HEK293 (cell line): Measurements from ENCODE around the gene HPS4.

Source experiments
- CTCF ChIA-PET: fragments of 350-600 bp; formaldehyde crosslinking; extraction: SDS; loops from one replicate; lab custom pipeline; 2021; ENCODE audit warnings: antibody characterized with exemption; lab: Yijun Ruan, JAX
- POLR2A ChIA-PET: fragments of 300-600 bp; formaldehyde crosslinking; extraction: SDS; loops from one replicate; lab custom pipeline; 2020; ENCODE audit warnings: antibody characterized with exemption, inconsistent platforms; lab: Yijun Ruan, JAX
- H3K27ac ChIP-seq: fragments of 200-500 bp; sonication (Bioruptor generic); 2 replicates; pipeline ENCODE4 v1.5.1; 2014; ENCODE audit warnings: low read depth, low read length, control low read depth, inconsistent platforms; ENCODE audit errors: extremely low read depth
- H3K36me3 ChIP-seq, 2 experiments: fragments of 200-500 bp in 1 of 2; sonication (Bioruptor generic) in 1 of 2; 1 replicate in 1 of 2; 2 replicates in 1 of 2; pipeline ENCODE4 v1.5.1; 2014 to 2017; ENCODE audit warnings: inconsistent platforms in 2 of 2, low read length in 2 of 2; ENCODE audit not compliant: control insufficient read depth in 2 of 2, insufficient read depth in 1 of 2
- H3K4me1 ChIP-seq: fragments of 200-500 bp; sonication (Bioruptor generic); 2 replicates; pipeline ENCODE4 v1.5.1; 2014; ENCODE audit warnings: mild to moderate bottlenecking, low read length, inconsistent platforms; ENCODE audit not compliant: control insufficient read depth, insufficient read depth
- H3K4me3 ChIP-seq: 2 replicates; pipeline ENCODE4 v1.5.1; 2011; ENCODE audit warnings: low read depth, mild to moderate bottlenecking, control low read depth, low read length, moderate library complexity
- H3K9me3 ChIP-seq: fragments of 200-500 bp; sonication (Bioruptor generic); 2 replicates; pipeline ENCODE4 v1.5.1; 2014; ENCODE audit warnings: low read depth, low read length, inconsistent platforms; ENCODE audit not compliant: control insufficient read depth, insufficient read depth
- KLF16 ChIP-seq: fragments of 450-650 bp; formaldehyde crosslinking; IDR thresholded peaks from 2 replicates; pipeline ENCODE4 v1.5.1; 2017; ENCODE audit warnings: missing biosample characterization, missing genetic modification characterization
- MYNN ChIP-seq: fragments of 450-650 bp; formaldehyde crosslinking; IDR thresholded peaks from 2 replicates; pipeline ENCODE4 v1.5.1; 2016; ENCODE audit warnings: missing biosample characterization, missing genetic modification characterization, borderline replicate concordance
- ZBTB10 ChIP-seq: fragments of 450-650 bp; formaldehyde crosslinking; IDR thresholded peaks from 2 replicates; pipeline ENCODE4 v1.5.1; 2016; ENCODE audit warnings: missing biosample characterization, missing genetic modification characterization
- ZIC2 ChIP-seq: fragments of 450-650 bp; formaldehyde crosslinking; IDR thresholded peaks from 2 replicates; pipeline ENCODE4 v1.5.1; 2016; ENCODE audit warnings: missing biosample characterization, missing genetic modification characterization
- ZNF121 ChIP-seq: fragments of 450-650 bp; formaldehyde crosslinking; IDR thresholded peaks from 2 replicates; pipeline ENCODE4 v1.5.1; 2016; ENCODE audit warnings: missing biosample characterization, missing genetic modification characterization
- ZNF133 ChIP-seq: fragments of 450-650 bp; formaldehyde crosslinking; IDR thresholded peaks from 2 replicates; pipeline ENCODE4 v1.5.1; 2016; ENCODE audit warnings: missing biosample characterization, missing genetic modification characterization
- ZNF169 ChIP-seq: fragments of 450-650 bp; formaldehyde crosslinking; IDR thresholded peaks from 2 replicates; pipeline ENCODE4 v1.5.1; 2016; ENCODE audit warnings: missing biosample characterization, missing genetic modification characterization
- ZNF266 ChIP-seq: fragments of 450-650 bp; formaldehyde crosslinking; IDR thresholded peaks from 2 replicates; pipeline ENCODE4 v1.5.1; 2016; ENCODE audit warnings: missing biosample characterization, missing genetic modification characterization, low read depth
- ZNF548 ChIP-seq: fragments of 450-650 bp; formaldehyde crosslinking; IDR thresholded peaks from 2 replicates; pipeline ENCODE4 v1.5.1; 2016; ENCODE audit warnings: missing biosample characterization, missing genetic modification characterization
- ZNF623 ChIP-seq: fragments of 450-650 bp; formaldehyde crosslinking; IDR thresholded peaks from 2 replicates; pipeline ENCODE4 v1.5.1; 2016; ENCODE audit warnings: missing biosample characterization, missing genetic modification characterization
- ZNF624 ChIP-seq: fragments of 450-650 bp; formaldehyde crosslinking; IDR thresholded peaks from 2 replicates; pipeline ENCODE4 v1.5.1; 2017; ENCODE audit warnings: missing biosample characterization, missing genetic modification characterization
- ZNF660 ChIP-seq: fragments of 450-650 bp; IDR thresholded peaks from 2 replicates; pipeline ENCODE4 v1.5.1; 2018; ENCODE audit warnings: missing biosample characterization, mild to moderate bottlenecking, missing genetic modification characterization
- ZNF76 ChIP-seq: fragments of 450-650 bp; formaldehyde crosslinking; IDR thresholded peaks from 2 replicates; pipeline ENCODE4; 2016; ENCODE audit warnings: low read depth, missing biosample characterization, missing genetic modification characterization, borderline replicate concordance
- ZNF830 ChIP-seq: fragments of 450-650 bp; IDR thresholded peaks from 2 replicates; pipeline ENCODE4 v1.5.0; 2018; ENCODE audit warnings: missing biosample characterization, missing genetic modification characterization, low read depth, mild to moderate bottlenecking, moderate library complexity
- TF ChIP-seq, protein P1 (sequence below): fragments of 450-650 bp; formaldehyde crosslinking; IDR thresholded peaks from 2 replicates; pipeline ENCODE4 v1.5.1; 2016; ENCODE audit warnings: missing biosample characterization, missing genetic modification characterization, borderline replicate concordance

Gene HPS4

GRCh38 chr22:26527574-26528465 is 44.2 kb upstream of the HPS4 start:
- Histone ChIP-seq H3K9me3 (no peaks in the 10 kb centered on the region), H3K4me1 (no peaks in the 10 kb centered on the region), H3K36me3 (peaks cover 5 to 30% of the 10 kb centered on the region in 2 experiments; a peak in 2 of 3 replicates), H3K27ac (no peak overlapping the region)
- TF ChIP-seq, protein P1, sequence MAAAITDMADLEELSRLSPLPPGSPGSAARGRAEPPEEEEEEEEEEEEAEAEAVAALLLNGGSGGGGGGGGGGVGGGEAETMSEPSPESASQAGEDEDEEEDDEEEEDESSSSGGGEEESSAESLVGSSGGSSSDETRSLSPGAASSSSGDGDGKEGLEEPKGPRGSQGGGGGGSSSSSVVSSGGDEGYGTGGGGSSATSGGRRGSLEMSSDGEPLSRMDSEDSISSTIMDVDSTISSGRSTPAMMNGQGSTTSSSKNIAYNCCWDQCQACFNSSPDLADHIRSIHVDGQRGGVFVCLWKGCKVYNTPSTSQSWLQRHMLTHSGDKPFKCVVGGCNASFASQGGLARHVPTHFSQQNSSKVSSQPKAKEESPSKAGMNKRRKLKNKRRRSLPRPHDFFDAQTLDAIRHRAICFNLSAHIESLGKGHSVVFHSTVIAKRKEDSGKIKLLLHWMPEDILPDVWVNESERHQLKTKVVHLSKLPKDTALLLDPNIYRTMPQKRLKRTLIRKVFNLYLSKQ (tag by site-specific recombination), result no peak
- TF ChIP-seq ZNF624 (tag by site-specific recombination), result no peak
- TF ChIP-seq, all 188 proteins: peak for 0
- H3K4me3 ChIP-seq, result no peak overlapping the region
- ChIA-PET POLR2A (no interaction called here), CTCF (interaction anchor here (0.6 kb wide), 1 partner anchor 116 kb away, joined by 3 read pairs; no protein-coding TSS in a partner anchor)

DNA sequence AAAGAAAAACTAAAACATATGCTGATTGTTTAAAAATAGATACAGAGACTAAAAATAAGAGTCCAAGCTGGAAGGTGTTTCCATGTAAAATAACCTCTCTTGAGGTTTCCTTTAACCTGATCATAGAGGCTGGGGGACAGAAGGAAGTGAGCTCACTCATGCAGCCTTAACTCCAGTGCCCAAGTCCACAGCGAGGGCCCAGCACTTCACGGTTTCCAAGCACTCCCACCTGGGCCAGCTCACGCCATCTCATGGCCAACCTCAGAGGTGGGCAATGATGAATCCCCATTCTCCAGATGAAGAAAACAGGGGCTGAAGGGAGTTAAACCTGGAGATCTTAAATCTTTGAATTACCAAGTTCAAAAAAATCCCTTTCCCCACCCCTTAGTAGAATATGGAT is 43.6 kb upstream of the HPS4 start:
- H3K4me3 ChIP-seq, result no peak overlapping the region
- TF ChIP-seq ZBTB10 (no peak), ZNF548 (tag by site-specific recombination) (no peak), KLF16 (tag by site-specific recombination) (no peak), ZNF76 (no peak), ZNF133 (tag by site-specific recombination) (no peak), ZNF660 (no peak), ZNF623 (tag by site-specific recombination) (no peak)
- ChIA-PET POLR2A (no interaction called here), CTCF (interaction anchor here (0.6 kb wide), 1 partner anchor 117 kb away, joined by 3 read pairs; no protein-coding TSS in a partner anchor)
- peaks cover under 1 to 30% of the 10 kb centered on the region in 2 experiments; a peak in 2 of 3 replicates for H3K36me3 ChIP-seq
- H3K4me1 ChIP-seq, result no peaks in the 10 kb centered on the region
- no peak overlapping the region for H3K27ac ChIP-seq
- no peaks in the 10 kb centered on the region for H3K9me3 ChIP-seq

GRCh38 chr22:26525946-26526564 is 42.5 kb upstream of the HPS4 start:
- POLR2A ChIA-PET, result no interaction called here
- H3K9me3 ChIP-seq, result no peaks in the 10 kb centered on the region
- CTCF ChIA-PET, result interaction anchor here (0.7 kb wide), 1 partner anchor 159 kb away, joined by 4 read pairs; no protein-coding TSS in a partner anchor
- no peaks in the 10 kb centered on the region for H3K4me1 ChIP-seq
- peaks cover 0 to 25% of the 10 kb centered on the region in 2 experiments; a peak in 1 of 3 replicates for H3K36me3 ChIP-seq
- TF ChIP-seq ZNF624 (tag by site-specific recombination), result no peak
- TF ChIP-seq MYNN (tag by site-specific recombination), result no peak
- no peak for TF ChIP-seq KLF16 (tag by site-specific recombination)
- TF ChIP-seq ZIC2 (tag by site-specific recombination), result no peak
- TF ChIP-seq ZNF121 (tag by site-specific recombination), result no peak
- TF ChIP-seq ZNF169 (tag by site-specific recombination), result no peak
- TF ChIP-seq ZNF266 (tag by site-specific recombination), result no peak
- TF ChIP-seq ZNF830, result no peak
- no peak overlapping the region for H3K27ac ChIP-seq
- no peak overlapping the region for H3K4me3 ChIP-seq
